ENCODE results near the gene FBXO7.

The FBXO7 gene

DNA sequence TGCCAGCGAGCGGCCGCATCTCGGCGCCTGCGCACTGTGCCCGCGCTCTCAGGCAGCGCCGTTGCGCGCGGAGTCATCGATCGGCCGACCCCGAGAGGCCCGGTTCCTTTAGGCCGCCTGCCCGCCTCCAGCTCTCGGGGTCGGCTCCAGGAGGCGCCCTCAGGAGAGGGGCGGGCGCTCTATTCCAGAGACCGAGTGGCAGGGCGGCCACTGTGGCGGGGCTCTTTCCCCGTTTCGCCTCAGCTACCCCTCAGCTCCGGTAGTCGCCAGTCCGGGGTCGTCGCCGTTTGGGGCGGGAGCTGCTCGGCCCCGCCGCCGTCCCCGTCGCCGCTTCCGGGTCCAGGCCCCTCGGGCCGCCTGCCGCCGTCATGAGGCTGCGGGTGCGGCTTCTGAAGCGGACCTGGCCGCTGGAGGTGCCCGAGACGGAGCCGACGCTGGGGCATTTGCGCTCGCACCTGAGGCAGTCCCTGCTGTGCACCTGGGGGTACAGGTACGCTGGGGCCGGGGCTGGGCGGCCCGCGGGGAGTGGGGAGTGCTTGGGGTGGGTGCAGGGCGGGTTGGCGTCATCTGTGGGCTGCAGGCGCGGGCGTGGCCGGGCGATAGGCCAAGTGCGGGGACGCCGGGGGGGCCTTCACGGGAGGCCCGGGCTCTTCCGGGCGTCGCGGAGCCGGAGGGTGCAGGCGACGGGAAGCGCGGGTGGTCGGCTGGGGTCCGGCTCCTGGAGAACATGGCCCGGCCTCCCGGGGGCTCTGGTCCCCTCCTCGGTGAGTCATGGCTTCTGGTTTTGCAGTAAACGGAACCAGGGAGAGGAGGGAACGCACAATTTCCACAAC is at the start of gene FBXO7:
TSS of gene FBXO7 (plus strand) at position 177 of the 833 bp plus-strand sequence. CDS start at position 369, 192 bp downstream.
- Histone ChIP-seq H3K27me3 (ENCODE audit: control insufficient read depth, insufficient read depth, low read length) (no peaks in the 10 kb centered on the region), H3K9ac (ENCODE audit: low read length) (peak within 1 kb of the TSS; percentile 95), H3K36me3 (ENCODE audit: control insufficient read depth, insufficient read depth, low read length) (peaks cover 3% of the 10 kb centered on the region), H3K27ac (ENCODE audit: low read depth, low read length) (peak within 1 kb of the TSS; percentile 100), H3K4me3 (ENCODE audit: low read length) (peak within 1 kb of the TSS; percentile 90), H3K4me1 (ENCODE audit: control insufficient read depth, insufficient read depth, low read length) (peaks cover 9% of the 10 kb centered on the region)

DNA sequence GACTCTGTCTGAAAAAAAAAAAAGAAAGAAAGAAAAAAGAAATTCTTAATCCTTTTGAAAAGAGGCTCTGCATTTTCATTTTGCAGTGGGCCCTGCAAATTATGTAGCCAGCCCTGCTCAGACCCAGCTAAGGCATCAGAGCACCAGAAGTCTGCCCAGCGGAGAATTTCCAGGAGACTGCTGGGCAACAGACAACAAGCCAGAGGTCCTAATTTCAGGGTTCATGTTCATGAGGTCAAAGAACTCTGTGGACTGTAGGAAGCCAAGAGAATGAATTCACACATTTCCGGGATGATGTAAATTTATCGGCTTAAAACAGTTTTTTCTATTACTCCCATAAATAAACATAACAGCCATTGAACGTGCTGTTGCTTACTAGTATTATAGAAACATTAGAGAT is 47.7 kb upstream of the FBXO7 start:
- Histone ChIP-seq H3K4me1 (ENCODE audit: control insufficient read depth, insufficient read depth, low read length) (no peaks in the 10 kb centered on the region), H3K4me3 (ENCODE audit: low read length) (no peak overlapping the region), H3K27ac (ENCODE audit: low read depth, low read length) (no peak overlapping the region), H3K36me3 (ENCODE audit: control insufficient read depth, insufficient read depth, low read length) (no peaks in the 10 kb centered on the region), H3K9ac (ENCODE audit: low read length) (no peak overlapping the region), H3K27me3 (ENCODE audit: control insufficient read depth, insufficient read depth, low read length) (peaks cover 4% of the 10 kb centered on the region)

DNA sequence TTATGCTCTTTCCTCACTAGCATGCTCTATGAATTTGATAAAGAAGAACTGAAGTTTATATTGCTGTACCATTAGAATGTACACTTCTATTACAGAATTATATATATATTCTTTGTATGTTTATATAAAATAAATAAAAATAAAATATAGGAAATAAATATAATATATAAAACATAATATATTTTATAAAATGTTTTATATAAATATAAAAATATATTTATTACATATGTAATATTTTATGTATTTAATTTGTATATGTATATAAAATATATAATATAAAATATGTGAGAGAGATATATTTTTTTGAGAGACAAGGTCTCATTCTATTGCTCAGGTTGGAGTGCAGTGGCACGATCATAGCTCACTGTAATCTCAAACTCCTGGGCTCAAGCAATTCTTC is 44.3 kb upstream of the FBXO7 start:
- H3K36me3 ChIP-seq (ENCODE audit: control insufficient read depth, insufficient read depth, low read length) = no peaks in the 10 kb centered on the region
- H3K9ac ChIP-seq (ENCODE audit: low read length) = no peak overlapping the region
- no peaks in the 10 kb centered on the region for H3K4me1 ChIP-seq (ENCODE audit: control insufficient read depth, insufficient read depth, low read length)
- no peak overlapping the region for H3K4me3 ChIP-seq (ENCODE audit: low read length)
- no peaks in the 10 kb centered on the region for H3K27me3 ChIP-seq (ENCODE audit: control insufficient read depth, insufficient read depth, low read length)
- no peak overlapping the region for H3K27ac ChIP-seq (ENCODE audit: low read depth, low read length)

DNA sequence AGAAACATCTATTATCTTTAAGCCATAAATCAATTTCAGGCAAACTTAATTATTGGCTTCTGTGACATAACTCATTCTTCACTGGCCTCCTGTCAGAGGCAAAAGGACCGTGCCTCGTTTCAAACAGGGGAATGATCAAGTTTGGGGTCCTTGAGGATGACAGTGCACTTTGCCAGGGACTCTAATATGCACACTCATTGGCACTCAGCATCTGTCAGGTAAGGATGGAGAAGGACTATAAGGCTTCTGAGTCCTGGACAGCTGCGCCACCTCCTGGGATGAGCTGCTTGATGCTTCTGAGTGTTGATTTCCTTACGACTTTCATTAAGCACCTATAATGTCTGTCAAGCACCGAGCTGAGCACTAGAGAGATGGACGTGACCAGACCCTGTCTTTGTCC is 30.5 kb upstream of the FBXO7 start:
- H3K36me3 ChIP-seq (ENCODE audit: control insufficient read depth, insufficient read depth, low read length) = no peaks in the 10 kb centered on the region
- peaks cover 4% of the 10 kb centered on the region for H3K27me3 ChIP-seq (ENCODE audit: control insufficient read depth, insufficient read depth, low read length)

DNA sequence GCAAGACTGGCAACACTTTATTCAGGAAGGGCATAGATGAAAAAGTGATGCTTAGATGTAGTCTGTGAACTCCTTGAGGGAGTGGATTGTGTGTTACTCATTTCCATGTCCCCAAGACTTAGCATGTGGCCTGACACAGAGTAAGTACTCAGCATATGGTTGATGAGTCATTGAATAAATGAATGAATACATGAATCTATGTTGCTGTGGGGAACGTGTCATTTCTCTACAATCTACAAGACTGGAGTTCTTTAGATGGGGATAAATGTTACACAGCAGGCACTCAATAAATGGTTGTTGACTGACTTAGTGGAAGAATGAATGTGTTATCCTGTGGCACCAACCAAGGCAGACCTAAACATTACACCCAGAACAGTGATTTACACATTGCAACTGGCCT is 28.3 kb upstream of the FBXO7 start:
- Histone ChIP-seq H3K27ac (ENCODE audit: low read depth, low read length) (no peak overlapping the region), H3K9ac (ENCODE audit: low read length) (no peak overlapping the region), H3K36me3 (ENCODE audit: control insufficient read depth, insufficient read depth, low read length) (no peaks in the 10 kb centered on the region), H3K4me1 (ENCODE audit: control insufficient read depth, insufficient read depth, low read length) (no peaks in the 10 kb centered on the region), H3K27me3 (ENCODE audit: control insufficient read depth, insufficient read depth, low read length) (peaks cover 4% of the 10 kb centered on the region), H3K4me3 (ENCODE audit: low read length) (no peak overlapping the region)

More for the DNA sequence above, 30.5 kb upstream of the FBXO7 start:
- H3K4me3 ChIP-seq (ENCODE audit: low read length) = no peak overlapping the region
- no peak overlapping the region for H3K9ac ChIP-seq (ENCODE audit: low read length)
- no peak overlapping the region for H3K27ac ChIP-seq (ENCODE audit: low read depth, low read length)
- no peaks in the 10 kb centered on the region for H3K4me1 ChIP-seq (ENCODE audit: control insufficient read depth, insufficient read depth, low read length)

DNA sequence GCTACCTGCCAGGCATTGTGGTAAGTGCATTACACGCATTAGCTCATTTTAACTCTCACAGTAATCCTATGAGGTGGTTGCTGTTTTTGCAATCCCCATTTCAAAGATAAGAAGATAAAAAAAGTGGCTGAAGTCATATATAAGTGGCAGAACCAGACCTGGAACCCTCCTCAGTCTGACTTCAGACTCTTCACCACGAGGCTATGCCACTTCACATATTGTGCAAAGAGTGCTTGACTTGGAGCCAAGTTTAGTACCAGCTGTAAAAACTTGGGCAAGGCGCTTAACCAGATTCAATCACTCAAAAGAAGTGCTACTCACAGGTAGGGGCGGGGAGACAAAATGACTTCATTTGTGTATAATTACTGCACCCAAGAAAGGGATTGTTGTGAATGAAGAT is 25.6 kb upstream of the FBXO7 start:
- Histone ChIP-seq H3K36me3 (ENCODE audit: control insufficient read depth, insufficient read depth, low read length) (no peaks in the 10 kb centered on the region), H3K9ac (ENCODE audit: low read length) (no peak overlapping the region), H3K4me3 (ENCODE audit: low read length) (no peak overlapping the region), H3K27me3 (ENCODE audit: control insufficient read depth, insufficient read depth, low read length) (peaks cover 4% of the 10 kb centered on the region), H3K4me1 (ENCODE audit: control insufficient read depth, insufficient read depth, low read length) (no peaks in the 10 kb centered on the region), H3K27ac (ENCODE audit: low read depth, low read length) (no peak overlapping the region)

DNA sequence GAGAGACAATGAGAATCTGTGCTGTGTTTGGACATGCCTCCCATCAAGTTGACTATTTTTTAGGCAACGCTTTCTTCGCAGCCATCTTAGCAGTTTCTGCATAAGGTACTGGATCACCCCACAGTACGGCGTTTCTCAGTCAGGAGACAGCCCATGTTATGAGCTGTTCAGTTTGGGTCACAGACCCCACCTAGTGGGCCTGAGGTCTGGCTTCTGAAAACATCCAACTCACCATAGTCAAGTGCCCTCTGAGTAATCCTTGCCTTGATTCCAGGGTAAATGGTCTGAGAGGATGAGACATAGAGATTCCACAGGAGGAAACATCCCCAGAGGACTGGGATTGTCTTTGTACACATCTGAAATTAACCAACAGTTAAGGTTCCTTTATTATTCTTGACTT is 17.6 kb upstream of the FBXO7 start:
- Histone ChIP-seq H3K9ac (ENCODE audit: low read length) (no peak overlapping the region), H3K27ac (ENCODE audit: low read depth, low read length) (no peak overlapping the region), H3K36me3 (ENCODE audit: control insufficient read depth, insufficient read depth, low read length) (no peaks in the 10 kb centered on the region), H3K4me1 (ENCODE audit: control insufficient read depth, insufficient read depth, low read length) (no peaks in the 10 kb centered on the region), H3K4me3 (ENCODE audit: low read length) (no peak overlapping the region), H3K27me3 (ENCODE audit: control insufficient read depth, insufficient read depth, low read length) (no peaks in the 10 kb centered on the region)

DNA sequence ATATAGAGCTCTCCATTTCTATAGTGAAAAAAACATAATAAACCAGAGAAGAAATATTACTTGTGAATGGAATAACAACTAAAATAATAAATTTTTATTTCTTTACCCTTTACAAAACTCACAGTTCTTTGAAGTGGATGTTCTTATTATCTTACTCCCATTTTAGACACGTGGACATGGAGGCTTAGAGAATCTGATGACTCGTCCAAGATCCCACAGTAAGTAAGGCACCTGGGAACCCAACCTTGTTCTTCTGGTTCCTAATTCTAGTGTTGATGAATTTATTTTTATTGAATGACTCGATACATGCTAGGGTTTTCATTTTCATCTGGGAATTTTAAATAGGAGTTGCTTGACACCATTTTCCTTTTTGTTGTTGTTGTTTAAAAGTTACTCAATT is 12.2 kb upstream of the FBXO7 start:
- Histone ChIP-seq H3K4me1 (ENCODE audit: control insufficient read depth, insufficient read depth, low read length) (no peaks in the 10 kb centered on the region), H3K4me3 (ENCODE audit: low read length) (no peak overlapping the region), H3K27me3 (ENCODE audit: control insufficient read depth, insufficient read depth, low read length) (no peaks in the 10 kb centered on the region), H3K27ac (ENCODE audit: low read depth, low read length) (no peak overlapping the region), H3K9ac (ENCODE audit: low read length) (no peak overlapping the region), H3K36me3 (ENCODE audit: control insufficient read depth, insufficient read depth, low read length) (no peaks in the 10 kb centered on the region)

DNA sequence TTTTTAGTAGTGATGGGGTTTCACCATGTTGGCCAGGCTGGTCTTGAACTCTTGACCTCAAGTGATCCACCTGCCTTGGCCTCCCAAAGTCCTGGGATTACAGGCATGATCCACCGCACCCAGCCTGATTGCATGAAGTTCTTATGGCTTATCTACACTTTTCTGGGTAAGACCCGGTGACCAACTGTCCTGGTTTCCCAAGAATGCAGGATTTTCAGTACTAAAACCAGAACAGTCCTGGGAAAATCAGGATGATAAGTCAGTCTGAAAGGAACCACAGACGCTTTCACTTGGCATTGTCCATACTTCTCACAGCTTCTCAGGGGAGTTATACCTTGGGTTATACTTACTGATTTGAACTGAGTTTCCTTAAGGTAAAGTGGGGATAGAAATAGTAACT is 8.9 kb upstream of the FBXO7 start:
- Histone ChIP-seq H3K4me3 (ENCODE audit: low read length) (no peak overlapping the region), H3K4me1 (ENCODE audit: control insufficient read depth, insufficient read depth, low read length) (peaks cover 5% of the 10 kb centered on the region), H3K9ac (ENCODE audit: low read length) (no peak overlapping the region), H3K27me3 (ENCODE audit: control insufficient read depth, insufficient read depth, low read length) (no peaks in the 10 kb centered on the region), H3K27ac (ENCODE audit: low read depth, low read length) (no peak overlapping the region), H3K36me3 (ENCODE audit: control insufficient read depth, insufficient read depth, low read length) (no peaks in the 10 kb centered on the region)

DNA sequence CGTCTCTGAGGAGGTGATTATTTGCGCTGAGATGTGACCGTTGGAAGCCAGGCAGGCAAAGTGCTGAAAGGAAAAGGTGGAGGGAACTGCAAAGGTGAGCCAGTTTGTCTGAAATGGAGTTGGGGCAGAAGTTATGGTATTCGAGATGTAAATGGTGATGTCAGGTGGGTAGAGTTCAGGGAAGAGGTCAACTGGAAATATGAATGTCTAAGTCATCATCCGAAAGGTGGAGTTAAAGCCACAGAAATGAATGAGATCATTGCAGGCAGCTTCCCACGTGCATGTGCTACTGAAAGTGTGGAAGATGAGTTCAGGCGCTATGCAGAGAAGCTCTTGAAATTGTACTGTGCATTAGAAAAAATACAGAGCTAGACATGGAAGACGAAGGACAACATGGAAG is 8.1 kb upstream of the FBXO7 start:
- H3K36me3 ChIP-seq (ENCODE audit: control insufficient read depth, insufficient read depth, low read length) = no peaks in the 10 kb centered on the region
- H3K4me3 ChIP-seq (ENCODE audit: low read length) = no peak overlapping the region
- no peak overlapping the region for H3K9ac ChIP-seq (ENCODE audit: low read length)
- peaks cover 5% of the 10 kb centered on the region for H3K4me1 ChIP-seq (ENCODE audit: control insufficient read depth, insufficient read depth, low read length)
- H3K27me3 ChIP-seq (ENCODE audit: control insufficient read depth, insufficient read depth, low read length) = no peaks in the 10 kb centered on the region
- H3K27ac ChIP-seq (ENCODE audit: low read depth, low read length) = no peak overlapping the region

DNA sequence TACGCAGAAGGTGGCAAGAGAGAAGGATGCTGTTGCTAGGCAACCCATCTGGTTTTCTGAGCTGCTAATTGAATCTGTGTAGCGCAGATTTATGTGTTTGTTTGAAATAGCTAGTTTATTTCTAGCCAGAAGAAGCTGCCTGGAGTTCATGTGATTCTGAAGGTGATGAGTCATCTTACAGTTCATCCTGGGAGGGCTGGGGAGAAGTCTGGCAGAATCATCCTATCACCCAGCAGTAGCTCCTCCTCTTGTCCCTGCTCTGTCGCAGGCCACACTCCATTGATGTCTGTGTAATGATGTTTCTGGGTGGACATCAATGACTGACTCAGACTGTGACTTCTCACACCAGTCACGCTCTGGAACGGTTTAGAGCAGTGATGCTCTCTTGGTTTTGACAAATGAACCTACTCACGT is 4.8 kb upstream of the FBXO7 start:
- Histone ChIP-seq H3K27ac (ENCODE audit: low read depth, low read length) (no peak overlapping the region), H3K4me3 (ENCODE audit: low read length) (no peak overlapping the region), H3K4me1 (ENCODE audit: control insufficient read depth, insufficient read depth, low read length) (peaks cover 13% of the 10 kb centered on the region), H3K36me3 (ENCODE audit: control insufficient read depth, insufficient read depth, low read length) (no peaks in the 10 kb centered on the region), H3K27me3 (ENCODE audit: control insufficient read depth, insufficient read depth, low read length) (no peaks in the 10 kb centered on the region), H3K9ac (ENCODE audit: low read length) (no peak overlapping the region)

DNA sequence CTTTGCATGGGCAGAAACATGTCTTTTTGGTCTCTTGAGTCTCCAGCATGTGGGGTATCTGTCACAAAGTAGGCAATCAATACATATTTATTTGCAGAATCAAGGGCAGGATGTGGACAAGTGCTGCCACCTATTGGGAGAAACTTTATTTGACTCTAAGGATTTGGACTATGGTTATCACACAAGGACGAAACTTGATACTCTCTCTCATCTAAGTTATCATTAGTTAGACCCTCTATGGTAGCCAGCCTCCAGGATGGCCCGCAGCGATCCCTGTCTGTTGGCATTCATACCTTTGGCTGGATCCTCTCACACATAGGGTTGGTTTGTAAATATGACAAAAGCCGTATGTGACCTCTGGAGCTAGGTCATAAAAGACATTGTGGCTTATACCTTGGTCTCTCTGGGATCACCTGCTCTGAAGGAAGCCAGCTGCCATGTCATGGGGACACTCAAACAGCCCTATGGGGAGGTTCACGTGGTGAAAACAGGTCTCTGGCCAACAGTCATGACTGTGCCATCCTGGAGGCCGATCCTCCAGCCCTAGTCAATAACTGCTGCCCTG is 1.1 kb upstream of the FBXO7 start:
- Histone ChIP-seq H3K36me3 (ENCODE audit: control insufficient read depth, insufficient read depth, low read length) (no peaks in the 10 kb centered on the region), H3K27me3 (ENCODE audit: control insufficient read depth, insufficient read depth, low read length) (no peaks in the 10 kb centered on the region), H3K9ac (ENCODE audit: low read length) (peak overlapping the region; percentile 90), H3K27ac (ENCODE audit: low read depth, low read length) (peak overlapping the region; percentile 100), H3K4me1 (ENCODE audit: control insufficient read depth, insufficient read depth, low read length) (peaks cover 13% of the 10 kb centered on the region), H3K4me3 (ENCODE audit: low read length) (peak overlapping the region; percentile 90)
